Right hindlimb (tissue), 1 donor: Measurements from ENCODE around the gene CDKN2C.
"Not testable (repeated sequence)": the region's sequence is repeated elsewhere in the genome, so short reads cannot be mapped to it uniquely, and the experiment has no call there.

ENCODE experiments used
- DNase-seq: peaks from one replicate; pipeline ENCODE4 v3.0.0-alpha.2; 2018

CDKN2C gene

DNA sequence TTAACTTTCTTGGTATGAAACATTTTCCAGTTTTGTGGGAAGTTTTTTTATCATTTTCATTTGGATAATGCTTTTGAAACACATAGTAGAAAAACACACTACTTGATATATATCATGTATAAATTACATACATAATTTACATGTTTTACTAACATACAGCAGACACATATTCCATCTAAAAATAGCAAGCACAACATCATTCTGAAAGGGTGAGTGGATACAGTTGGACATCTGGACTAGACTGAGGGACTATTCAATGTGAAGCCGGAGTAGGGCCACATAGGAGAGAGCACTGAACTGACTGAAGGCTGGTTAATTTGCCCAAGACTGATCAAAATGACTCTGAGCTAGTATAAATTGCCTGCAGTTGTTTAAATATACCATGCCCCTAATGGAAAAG lies 11.7 kb downstream of the CDKN2C start:
- no peak for DNase-seq

GRCh38 chr1:50982611-50983010 lies 12.6 kb downstream of the CDKN2C start:
- DNase-seq = no peak

- DNase-seq = no peak
Observed at GRCh38 chr1:50983219-50983802, 13.3 kb downstream of the CDKN2C start.

DNA sequence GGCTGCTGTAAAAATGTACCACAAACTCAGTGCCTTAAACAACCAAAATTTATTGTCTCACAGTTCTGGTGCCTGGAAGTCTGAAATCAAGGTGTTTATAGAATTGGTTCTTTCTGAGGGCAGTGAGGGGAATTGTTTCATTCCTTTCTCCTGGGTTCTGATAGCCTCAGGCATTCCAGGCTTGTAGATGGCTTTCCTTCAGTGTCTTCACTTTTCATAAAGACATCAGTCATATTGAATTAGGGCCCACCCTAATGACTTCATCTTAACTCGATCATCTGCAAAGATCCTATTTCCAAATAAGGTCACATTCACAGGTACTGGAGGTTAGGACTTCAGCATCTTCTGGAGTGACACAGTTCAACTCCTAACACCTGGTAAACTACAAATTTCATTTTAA lies 15.0 kb downstream of the CDKN2C start:
- no peak for DNase-seq

DNA sequence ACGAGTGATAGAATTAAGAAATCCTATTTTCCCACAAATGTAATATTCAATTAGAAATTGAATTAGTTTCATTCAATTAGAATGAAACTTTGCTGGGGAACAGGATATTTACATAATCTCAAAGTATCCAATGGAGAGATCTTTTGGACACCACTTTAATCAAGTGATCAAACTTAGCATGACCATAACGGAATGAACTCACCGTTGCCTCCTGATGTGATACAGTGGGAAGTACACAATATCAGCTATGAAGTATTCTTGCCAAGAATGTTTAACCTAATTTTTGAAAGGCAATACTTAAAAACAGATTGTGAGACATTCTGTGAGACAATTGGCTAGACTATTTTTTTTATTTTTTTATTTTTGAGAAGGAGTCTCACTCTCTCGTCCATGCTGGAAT lies 16.6 kb downstream of the CDKN2C start:
- no peak for DNase-seq

DNA sequence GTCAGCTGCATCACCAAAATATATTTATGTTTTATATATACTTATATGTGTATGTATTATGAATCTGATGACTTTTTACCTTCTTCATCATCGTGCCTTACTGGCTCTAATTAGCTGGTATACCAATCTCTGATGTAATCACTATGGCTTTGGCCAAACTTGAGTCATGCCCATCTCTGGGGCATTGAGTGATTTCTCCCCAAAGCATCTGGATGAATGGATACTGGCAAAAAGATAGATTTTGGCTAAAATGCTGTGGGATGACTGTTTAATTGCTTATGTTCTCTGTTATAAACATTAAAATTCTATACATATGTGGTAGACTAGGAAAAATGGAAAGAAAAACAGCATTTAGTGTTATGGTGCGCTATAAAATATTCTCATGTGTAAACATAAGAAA lies 19.6 kb downstream of the CDKN2C start:
- no peak for DNase-seq

DNA sequence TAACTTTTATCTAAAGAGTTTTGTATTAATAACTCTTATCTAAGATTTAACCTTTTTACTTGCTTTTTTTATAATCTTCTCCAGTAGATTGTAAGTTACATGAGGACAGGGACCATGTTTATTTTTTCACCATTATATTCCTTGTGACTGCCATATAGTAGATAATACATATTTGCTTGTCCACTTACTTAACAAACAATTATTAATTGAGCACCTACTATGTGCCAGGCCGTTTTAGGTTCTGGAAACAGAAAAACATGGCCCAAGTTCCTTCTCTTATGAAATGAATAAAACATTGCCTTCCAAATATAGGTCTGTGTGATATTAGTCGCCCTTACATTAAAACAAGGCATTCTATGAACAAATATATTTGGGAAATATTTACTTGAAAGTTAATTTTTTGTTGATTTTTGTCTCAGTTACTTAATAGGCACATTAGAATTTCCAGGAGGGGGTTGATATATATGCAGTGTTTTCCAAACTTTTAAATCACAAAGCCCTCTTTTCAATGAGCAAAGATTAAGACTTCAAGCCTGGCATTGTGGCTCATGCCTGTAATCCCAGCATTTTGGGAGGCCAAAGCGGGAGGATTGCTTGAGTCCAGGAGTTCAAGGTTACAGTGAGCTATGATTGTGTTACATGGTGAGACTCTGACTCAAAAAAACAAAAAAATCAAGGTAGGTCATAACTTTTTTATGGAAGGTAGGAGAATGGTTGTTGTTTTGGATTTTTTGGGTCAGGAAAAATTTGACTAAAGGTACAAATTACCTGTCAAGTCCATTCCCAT lies 22.7 kb downstream of the CDKN2C start:
- no peak for DNase-seq

- no peak for DNase-seq
Observed at GRCh38 chr1:50993645-50994044, 23.6 kb downstream of the CDKN2C start.

DNA sequence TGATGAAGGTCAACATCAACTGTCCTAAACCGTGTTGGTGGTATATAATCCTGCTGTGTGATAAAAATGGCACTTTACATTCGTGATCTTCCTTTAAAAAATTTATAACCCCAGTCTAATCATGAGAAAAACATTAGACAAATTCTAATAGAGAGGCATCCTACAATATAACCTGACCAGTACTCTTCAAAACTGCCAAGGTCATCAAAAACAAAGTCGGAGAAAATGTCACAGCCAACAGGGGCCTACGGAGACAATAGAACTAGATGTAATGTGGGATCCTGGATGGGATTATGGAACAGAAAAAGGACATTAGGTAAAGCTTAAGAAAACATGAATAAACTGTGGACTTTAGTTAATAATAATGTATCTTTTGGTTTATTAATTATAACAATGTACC lies 25.0 kb downstream of the CDKN2C start:
- DNase-seq = no peak

DNA sequence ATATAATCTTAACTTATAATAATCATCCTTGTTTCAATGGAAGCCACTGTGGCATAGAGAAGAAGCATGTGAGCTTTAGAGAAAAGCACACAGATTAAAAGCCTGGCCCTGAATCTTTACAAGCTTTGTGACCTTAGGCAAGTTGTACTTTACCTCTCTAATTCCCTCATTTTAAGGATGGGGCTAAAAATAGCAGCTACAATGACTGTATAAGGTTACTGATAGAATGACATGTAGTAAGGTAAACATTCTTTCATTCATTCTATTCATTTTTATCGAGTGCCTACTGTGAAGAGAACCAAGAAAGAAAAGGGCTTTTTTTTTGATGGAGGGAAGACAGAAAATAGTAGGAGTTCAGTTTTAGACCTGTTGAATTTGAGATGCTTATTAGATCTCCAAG lies 25.6 kb downstream of the CDKN2C start:
- no peak for DNase-seq

DNA sequence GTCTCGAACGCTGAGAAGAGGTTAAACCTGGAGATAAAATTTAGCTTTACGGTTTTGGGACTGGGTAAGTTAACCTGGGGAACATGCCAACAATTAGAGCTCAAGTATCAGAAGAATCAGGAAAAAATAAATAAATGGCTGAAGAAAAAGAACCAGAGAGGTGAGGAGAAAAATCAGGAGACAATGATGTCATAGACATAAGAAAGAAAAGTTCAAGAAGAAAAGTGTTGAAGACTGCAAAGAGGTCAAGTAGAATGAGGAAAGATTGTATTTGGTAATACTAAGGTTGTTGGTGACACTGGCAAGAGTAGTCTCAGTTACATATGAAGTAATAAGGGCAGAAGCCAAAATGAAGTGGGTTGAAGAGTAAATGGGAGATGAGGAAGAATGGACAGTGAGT lies 26.0 kb downstream of the CDKN2C start:
- no peak for DNase-seq

DNA sequence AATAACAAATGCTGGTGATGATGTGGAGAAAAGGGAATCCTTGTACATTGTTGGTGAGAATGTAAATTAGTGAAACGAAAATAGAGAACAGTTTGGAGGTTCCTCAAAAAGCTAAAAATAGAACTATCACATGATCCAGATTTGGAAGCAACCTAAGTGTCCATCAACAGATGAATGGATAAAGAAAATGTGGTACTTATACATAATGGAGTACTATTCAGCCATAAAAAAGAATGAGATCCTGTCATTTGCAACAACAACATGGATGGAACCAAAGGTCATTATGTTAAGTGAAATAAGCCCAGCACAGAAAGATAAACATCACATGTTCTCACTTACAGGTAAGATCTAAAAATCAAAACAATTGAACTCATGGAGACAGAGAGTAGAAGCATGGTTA lies 29.3 kb downstream of the CDKN2C start:
- DNase-seq = not testable (repeated sequence)

DNA sequence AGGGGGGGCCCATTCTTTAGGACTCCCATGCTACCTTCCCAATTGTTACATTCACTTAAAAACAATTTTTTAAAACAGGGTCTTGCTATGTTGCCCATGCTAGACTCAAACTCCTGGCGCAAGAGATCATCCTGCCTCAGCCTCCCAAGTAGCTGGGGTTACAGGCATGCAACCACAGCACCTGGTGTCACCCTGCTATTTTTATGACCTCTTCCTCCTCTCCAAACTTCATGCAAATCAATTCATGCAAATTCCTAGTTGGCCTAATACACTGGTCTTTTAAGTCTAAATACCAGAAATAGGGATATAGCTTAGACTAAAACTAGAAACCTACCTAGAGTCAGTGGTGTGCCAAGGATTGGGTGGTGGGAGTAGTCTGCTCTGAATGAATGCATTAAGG lies 30.1 kb downstream of the CDKN2C start:
- DNase-seq = no peak

DNA sequence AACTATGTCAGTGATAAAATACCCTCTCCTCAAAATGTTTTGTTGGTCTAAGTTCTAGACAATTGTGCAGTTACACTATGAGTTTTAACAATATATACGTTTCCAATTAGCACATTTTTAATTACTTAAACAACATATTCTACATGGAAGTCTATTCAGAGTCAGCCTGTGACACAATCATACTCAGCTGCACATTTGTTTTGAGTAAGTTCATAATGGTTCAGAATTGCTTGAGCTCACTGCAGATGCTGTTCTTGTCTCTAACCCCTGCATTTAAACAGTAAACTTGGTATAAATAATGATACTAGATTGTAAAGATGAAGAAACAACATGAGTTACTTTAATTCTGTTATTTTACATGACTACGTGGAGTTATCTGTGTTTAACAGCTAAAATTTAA lies 30.6 kb downstream of the CDKN2C start:
- DNase-seq = no peak

- DNase-seq = no peak
Observed at GRCh38 chr1:51002516-51002915, 32.5 kb downstream of the CDKN2C start.

GRCh38 chr1:51005549-51005948 lies 35.5 kb downstream of the CDKN2C start:
- not testable (repeated sequence) for DNase-seq

DNA sequence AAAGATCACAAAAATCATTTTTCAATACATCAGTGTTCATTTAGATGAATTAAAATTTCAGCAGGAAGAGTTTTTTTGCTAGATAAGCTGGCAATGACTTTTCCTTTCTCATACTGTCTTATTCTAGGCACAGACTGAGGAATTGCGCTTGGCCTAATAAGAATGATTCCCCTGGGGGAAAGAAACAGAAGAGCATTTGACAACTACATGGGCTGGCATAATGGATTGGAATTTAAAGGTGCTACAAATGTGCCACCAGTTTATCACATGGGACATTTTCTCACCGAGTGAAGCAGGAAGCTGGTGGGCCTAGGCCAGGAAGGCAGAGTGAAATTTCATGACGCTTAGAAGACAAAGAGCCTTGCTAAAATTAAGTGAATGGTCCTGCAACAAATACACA lies 39.3 kb downstream of the CDKN2C start:
- no peak for DNase-seq

DNA sequence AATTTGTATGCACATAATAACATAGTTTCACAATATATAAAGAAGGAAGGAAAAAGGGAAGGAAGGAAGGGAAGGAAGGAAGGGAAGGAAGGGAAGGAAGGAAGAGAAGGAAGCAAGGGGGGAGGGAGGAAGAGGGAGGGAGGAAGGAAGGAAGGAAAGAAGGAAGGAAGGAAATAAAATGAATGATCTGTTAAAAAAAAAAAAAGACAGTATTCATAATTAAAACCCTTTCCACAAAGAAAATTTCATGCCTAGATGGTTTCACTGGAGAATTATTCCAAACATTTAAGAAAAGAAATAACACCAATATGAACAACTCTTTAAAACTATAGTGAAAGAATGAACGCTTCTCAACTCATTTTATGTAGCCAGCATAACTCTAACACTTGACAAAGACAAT lies 44.8 kb downstream of the CDKN2C start:
- DNase-seq = no peak

GRCh38 chr1:51019811-51020210 lies 49.8 kb downstream of the CDKN2C start:
- no peak for DNase-seq
